Choroid plexus epithelial cell (primary cell): Measurements from ENCODE around the gene SPINK5.

Experiments used
- DNase-seq: peaks from one replicate; pipeline ENCODE4 v3.0.0-alpha.2; 2010; ENCODE audit warnings: low read depth
- H3K4me3 ChIP-seq: 2 replicates; pipeline ENCODE4 v1.5.1; 2011; ENCODE audit warnings: low read depth, mild to moderate bottlenecking, control low read depth, low read length, moderate library complexity
- TF ChIP-seq, protein P1 (sequence below): conservative IDR thresholded peaks from 2 replicates; pipeline ENCODE4 v1.5.1; 2011; ENCODE audit warnings: low read depth, mild to moderate bottlenecking, control low read depth, inconsistent platforms, low read length, moderate library complexity

SPINK5 gene

GRCh38 chr5:148063861-148064260 is at the start of gene SPINK5:
TSS of gene SPINK5 (plus strand) at chr5:148063980. CDS start at chr5:148064045, 65 bp downstream.
- TF ChIP-seq, protein P1, sequence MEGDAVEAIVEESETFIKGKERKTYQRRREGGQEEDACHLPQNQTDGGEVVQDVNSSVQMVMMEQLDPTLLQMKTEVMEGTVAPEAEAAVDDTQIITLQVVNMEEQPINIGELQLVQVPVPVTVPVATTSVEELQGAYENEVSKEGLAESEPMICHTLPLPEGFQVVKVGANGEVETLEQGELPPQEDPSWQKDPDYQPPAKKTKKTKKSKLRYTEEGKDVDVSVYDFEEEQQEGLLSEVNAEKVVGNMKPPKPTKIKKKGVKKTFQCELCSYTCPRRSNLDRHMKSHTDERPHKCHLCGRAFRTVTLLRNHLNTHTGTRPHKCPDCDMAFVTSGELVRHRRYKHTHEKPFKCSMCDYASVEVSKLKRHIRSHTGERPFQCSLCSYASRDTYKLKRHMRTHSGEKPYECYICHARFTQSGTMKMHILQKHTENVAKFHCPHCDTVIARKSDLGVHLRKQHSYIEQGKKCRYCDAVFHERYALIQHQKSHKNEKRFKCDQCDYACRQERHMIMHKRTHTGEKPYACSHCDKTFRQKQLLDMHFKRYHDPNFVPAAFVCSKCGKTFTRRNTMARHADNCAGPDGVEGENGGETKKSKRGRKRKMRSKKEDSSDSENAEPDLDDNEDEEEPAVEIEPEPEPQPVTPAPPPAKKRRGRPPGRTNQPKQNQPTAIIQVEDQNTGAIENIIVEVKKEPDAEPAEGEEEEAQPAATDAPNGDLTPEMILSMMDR = no peak
- DNase-seq = no peak
- no peak within 1 kb of the TSS for H3K4me3 ChIP-seq

DNA sequence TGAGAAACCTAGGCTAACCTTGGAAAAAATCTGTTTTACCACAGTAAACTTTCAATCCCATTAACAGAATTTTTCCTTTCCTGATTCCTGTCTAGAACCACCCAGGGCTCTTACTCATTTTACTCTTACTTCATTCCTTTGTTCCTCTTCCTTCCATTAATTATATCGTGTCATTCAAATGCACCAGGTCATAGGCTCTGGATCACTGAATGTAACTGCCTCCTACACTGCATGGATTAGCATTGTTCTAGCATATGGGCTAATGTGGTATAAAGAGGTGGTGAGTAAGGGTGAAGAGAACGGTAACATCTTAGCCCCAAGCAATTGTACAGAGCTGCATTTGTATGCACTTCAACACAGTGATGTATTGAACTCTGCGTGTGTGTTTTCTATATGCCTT is 49.5 kb upstream of the SPINK5 start:
- no peak for DNase-seq
- TF ChIP-seq, protein P1 = no peak
- H3K4me3 ChIP-seq = no peak overlapping the region

DNA sequence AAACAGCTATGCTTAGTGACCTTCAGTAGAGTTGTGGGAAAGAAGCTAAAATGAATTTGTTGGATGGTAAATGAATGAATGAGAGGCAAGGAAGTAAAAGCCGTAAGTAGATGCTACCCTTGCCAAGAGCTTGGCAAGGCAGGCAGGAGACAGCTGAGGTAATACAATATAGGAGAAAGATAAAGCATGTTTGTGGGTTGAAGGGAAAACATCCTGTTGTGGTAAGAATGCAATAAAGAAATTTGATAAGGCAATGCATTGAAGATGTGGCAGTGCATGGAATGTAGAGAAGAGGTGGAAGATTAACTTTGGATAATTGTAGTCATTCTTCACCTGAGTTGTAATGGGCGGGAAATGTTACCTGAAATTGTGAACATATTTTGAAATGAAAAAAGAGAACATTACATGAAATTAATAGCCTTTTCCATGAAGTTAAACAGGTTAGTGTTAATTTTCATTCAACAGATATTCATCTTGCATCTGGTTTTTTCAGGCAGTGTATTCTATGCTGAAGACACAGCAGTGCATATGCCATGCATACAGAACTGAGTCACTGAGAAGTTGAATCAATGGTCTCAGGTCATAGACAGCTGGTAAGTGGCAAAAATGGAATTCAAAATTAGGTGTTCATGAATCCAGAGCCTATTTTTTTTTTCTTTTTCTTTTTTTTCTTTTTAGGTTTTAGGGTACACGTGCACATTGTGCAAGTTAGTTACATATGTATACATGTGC is 43.4 kb upstream of the SPINK5 start:
- TF ChIP-seq, protein P1 = no peak
- DNase-seq = no peak
- no peak overlapping the region for H3K4me3 ChIP-seq

GRCh38 chr5:148027505-148027904 is 36.3 kb upstream of the SPINK5 start:
- TF ChIP-seq, protein P1 = no peak
- no peak overlapping the region for H3K4me3 ChIP-seq
- DNase-seq = no peak

DNA sequence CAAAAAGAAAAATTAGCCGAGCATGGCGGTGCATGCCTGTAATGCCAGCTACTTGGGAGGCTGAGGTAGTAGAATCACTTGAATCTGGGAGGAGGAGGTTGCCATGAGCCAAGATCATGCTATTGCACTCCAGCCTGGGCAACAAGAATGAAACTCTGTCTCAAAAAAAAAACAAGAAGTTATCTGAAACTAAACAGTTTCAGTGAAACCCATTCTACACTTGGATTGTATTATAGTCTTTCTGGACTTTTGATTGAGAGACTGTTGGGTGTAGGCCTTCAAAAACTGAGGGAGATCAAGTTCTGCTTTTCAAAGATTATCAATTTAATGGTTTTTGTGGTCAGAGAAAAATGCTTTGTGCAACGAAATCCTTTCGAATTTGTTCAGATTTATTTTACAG is 34.6 kb upstream of the SPINK5 start:
- no peak for DNase-seq
- no peak overlapping the region for H3K4me3 ChIP-seq
- TF ChIP-seq, protein P1 = no peak

- no peak overlapping the region for H3K4me3 ChIP-seq
- DNase-seq = no peak
- TF ChIP-seq, protein P1 = no peak
Measured at GRCh38 chr5:148033134-148033533, 30.6 kb upstream of the SPINK5 start.

- no peak overlapping the region for H3K4me3 ChIP-seq
- DNase-seq = no peak
- TF ChIP-seq, protein P1 = no peak
Measured at GRCh38 chr5:148035676-148036075, 28.1 kb upstream of the SPINK5 start.
